GM12892 (cell line): Measurements from ENCODE around the gene SOX6.

Source experiments
- POLR2A ChIP-seq: IDR thresholded peaks from 2 replicates; pipeline ENCODE4 v1.6.1; 2011; ENCODE audit warnings: low read depth, low read length, control low read depth
- POLR2AphosphoS5 ChIP-seq: IDR thresholded peaks from 2 replicates; pipeline ENCODE4 v1.6.1; 2011; ENCODE audit warnings: low read depth, low read length, control low read depth
- TAF1 ChIP-seq: IDR thresholded peaks from 2 replicates; pipeline ENCODE4 v1.6.1; 2011; ENCODE audit warnings: low read depth, mild to moderate bottlenecking, control low read depth, low read length, borderline replicate concordance

DNA sequence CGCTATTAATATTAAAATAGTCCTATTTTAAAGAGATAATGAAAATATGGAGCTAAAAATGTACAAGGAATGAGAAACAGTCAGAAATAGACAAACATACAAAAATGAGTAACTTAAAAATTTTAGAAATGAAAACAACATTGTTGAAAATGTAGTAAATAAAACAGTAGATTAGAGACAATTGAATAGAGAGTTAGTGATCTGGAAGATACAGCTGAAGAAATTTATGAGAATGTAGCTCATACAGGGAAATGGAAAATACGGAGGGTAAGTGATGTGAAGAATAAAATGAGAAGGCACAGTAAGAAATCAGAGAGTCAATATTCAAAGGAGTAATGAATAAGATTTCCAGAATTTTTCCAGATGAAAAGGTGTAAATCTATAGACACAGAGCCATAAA, 424.8 kb downstream of the SOX6 start:
- TF ChIP-seq POLR2A, result no peak
- TF ChIP-seq POLR2AphosphoS5, result no peak
- TF ChIP-seq TAF1, result no peak
